GM18951 (cell line): ENCODE data around the gene DTX3.
"Not testable (repeated sequence)": the region's sequence is repeated elsewhere in the genome, so short reads cannot be mapped to it uniquely, and the experiment has no call there.

Experiments
- POLR2A ChIP-seq: IDR thresholded peaks from 4 replicates; pipeline ENCODE4 v1.6.1; 2011; ENCODE audit warnings: mild to moderate bottlenecking; ENCODE audit not compliant: insufficient read length, insufficient read depth; ENCODE audit errors: extremely low read depth
- in situ Hi-C: fragments of 300-500 bp; cut with MboI; formaldehyde crosslinking; loops from one replicate; pipeline ENCODE4 v1.12.0; 2022; ENCODE audit warnings: low sequenced_read_pairs, mixed read lengths, inconsistent platforms; ENCODE audit not compliant: unreplicated experiment

DTX3 gene

GRCh38 chr12:57616383-57617101 is 11.9 kb downstream of the DTX3 start:
- no peak for TF ChIP-seq POLR2A
- in situ Hi-C loops, result no loop called here

GRCh38 chr12:57617942-57618341 is 13.3 kb downstream of the DTX3 start:
- TF ChIP-seq POLR2A, result no peak
- in situ Hi-C loops, result no loop called here

GRCh38 chr12:57618431-57618830 is 13.8 kb downstream of the DTX3 start:
- in situ Hi-C loops, result not testable (repeated sequence)

- in situ Hi-C loops, result no loop called here
- no peak for TF ChIP-seq POLR2A
These were observed 14.4 kb downstream of the DTX3 start for GRCh38 chr12:57618966-57619433.

GRCh38 chr12:57619434-57620244 is 15.0 kb downstream of the DTX3 start:
- no peak for TF ChIP-seq POLR2A
- in situ Hi-C loops, result no loop called here

GRCh38 chr12:57620245-57620935 is 15.8 kb downstream of the DTX3 start:
- in situ Hi-C loops, result no loop called here
- TF ChIP-seq POLR2A, result no peak

GRCh38 chr12:57620936-57621496 is 16.4 kb downstream of the DTX3 start:
- no peak for TF ChIP-seq POLR2A
- in situ Hi-C loops, result no loop called here

GRCh38 chr12:57621497-57622292 is 17.1 kb downstream of the DTX3 start:
- in situ Hi-C loops, result no loop called here

GRCh38 chr12:57622293-57623245 is 17.9 kb downstream of the DTX3 start:
- in situ Hi-C loops, result no loop called here
- TF ChIP-seq POLR2A, result no peak

More at GRCh38 chr12:57621497-57622292, 17.1 kb downstream of the DTX3 start:
- no peak for TF ChIP-seq POLR2A

GRCh38 chr12:57623385-57623784 is 18.8 kb downstream of the DTX3 start:
- in situ Hi-C loops, result no loop called here
- TF ChIP-seq POLR2A, result no peak

- in situ Hi-C loops, result no loop called here
- no peak for TF ChIP-seq POLR2A
These were observed 19.3 kb downstream of the DTX3 start for GRCh38 chr12:57623811-57624390.
